GM19025 (cell line): ENCODE data around the gene UBFD1.
"Not testable (repeated sequence)": the region's sequence is repeated elsewhere in the genome, so short reads cannot be mapped to it uniquely, and the experiment has no call there.

Source experiments
- ATAC-seq: cut with Tn5 transposase; IDR thresholded peaks from one replicate; pipeline ENCODE4 v1.9.1; 2021; ENCODE audit warnings: mild to moderate bottlenecking, low read depth, moderate library complexity; ENCODE audit not compliant: unreplicated experiment

Gene UBFD1

GRCh38 chr16:23564575-23565363 lies 7.2 kb downstream of the UBFD1 start:
- ATAC-seq = no peak

- no peak for ATAC-seq
Measured at GRCh38 chr16:23566724-23567123, 9.2 kb downstream of the UBFD1 start.

- ATAC-seq = no peak
Measured at GRCh38 chr16:23567602-23568001, 10.1 kb downstream of the UBFD1 start.

DNA sequence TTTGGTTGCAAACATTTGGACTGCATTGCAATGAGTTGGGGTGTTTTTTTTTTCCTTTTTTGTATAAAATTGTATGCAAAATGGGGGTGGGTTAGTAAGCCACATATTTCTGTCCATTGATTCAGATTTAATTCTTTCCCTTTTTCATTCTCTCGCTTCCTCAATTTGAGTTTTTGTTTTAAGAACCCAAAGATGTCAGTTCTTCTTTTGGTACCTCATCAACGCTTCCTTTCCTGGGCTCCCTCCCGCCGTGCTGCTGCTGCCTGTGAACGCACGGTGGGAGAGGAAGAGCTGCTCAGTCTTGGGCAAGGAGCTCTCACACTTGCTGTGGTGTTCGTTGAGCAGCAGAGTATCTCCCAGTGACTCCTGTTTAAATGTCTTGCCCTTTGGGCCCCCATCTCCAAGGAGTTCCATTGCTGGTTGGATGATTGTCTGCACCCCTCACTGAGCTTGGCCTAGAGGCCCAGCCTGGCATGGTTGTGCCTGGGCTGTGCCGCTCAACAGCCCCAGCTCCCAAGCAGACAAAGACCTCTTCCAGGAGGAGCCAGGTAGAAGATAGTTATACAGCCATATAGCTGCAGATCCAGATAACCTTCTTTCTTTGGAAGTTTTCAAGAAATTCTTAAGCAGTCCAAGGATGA lies 13.6 kb downstream of the UBFD1 start:
- no peak for ATAC-seq

GRCh38 chr16:23571895-23572294 lies 14.4 kb downstream of the UBFD1 start:
- ATAC-seq = no peak

DNA sequence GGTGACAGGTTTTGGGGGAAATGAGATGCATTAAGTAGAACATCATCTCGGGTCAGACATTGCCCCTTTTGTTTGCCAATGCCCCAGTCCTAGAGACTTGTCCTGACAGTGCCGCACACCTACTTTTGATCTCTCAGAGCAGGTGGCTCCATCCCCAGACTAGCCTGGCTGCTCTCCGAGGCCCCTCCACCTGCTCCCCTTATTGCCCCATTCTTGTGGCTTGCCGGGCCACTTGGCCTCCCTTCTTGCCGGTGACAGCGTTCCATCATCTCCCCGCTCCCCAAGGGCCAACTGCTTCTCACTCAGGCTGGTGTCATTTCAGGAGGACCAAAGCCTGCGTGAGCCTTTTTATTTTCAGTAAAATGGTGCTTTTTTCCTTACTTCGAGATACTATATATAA lies 14.9 kb downstream of the UBFD1 start:
- no peak for ATAC-seq

- ATAC-seq = no peak
Measured at GRCh38 chr16:23573817-23574216, 16.3 kb downstream of the UBFD1 start.

DNA sequence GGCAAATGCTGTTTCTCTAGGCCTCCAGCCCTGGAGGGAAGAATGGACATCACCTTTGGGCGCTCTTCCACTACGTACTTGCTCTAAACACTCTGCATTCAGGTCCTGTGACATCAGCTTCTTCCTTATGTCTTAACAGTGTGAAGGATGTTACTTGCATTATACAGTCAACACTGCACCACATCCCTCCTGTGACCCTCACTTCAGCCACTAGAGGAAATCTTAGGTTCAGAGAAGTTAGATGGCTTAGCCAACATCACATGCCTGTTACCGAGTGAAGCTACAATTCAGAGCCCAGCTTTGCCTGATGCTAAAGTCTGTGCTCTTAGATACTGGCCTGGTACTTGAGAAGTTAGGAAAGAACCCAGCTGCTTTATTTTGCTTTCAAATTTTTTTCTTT lies 18.3 kb downstream of the UBFD1 start:
- no peak for ATAC-seq

DNA sequence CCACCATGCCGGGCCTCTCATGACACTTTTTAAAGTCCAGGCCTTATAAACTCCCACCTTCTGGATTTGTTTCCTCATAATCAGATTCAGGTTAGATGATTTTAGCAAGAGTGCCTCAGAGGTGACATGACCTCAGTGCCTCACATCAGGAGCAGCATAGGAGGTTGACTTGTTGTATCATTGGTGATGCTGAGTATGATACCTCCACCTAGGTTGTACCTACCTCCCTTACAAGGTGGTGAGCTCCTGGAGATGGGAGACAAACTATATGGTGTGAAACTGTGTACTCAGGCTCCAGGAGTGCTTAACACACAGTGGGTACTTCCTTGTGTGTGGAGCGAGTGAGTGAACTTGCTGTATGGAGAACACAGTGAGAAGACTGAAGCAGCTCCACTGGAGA lies 20.0 kb downstream of the UBFD1 start:
- ATAC-seq = no peak

DNA sequence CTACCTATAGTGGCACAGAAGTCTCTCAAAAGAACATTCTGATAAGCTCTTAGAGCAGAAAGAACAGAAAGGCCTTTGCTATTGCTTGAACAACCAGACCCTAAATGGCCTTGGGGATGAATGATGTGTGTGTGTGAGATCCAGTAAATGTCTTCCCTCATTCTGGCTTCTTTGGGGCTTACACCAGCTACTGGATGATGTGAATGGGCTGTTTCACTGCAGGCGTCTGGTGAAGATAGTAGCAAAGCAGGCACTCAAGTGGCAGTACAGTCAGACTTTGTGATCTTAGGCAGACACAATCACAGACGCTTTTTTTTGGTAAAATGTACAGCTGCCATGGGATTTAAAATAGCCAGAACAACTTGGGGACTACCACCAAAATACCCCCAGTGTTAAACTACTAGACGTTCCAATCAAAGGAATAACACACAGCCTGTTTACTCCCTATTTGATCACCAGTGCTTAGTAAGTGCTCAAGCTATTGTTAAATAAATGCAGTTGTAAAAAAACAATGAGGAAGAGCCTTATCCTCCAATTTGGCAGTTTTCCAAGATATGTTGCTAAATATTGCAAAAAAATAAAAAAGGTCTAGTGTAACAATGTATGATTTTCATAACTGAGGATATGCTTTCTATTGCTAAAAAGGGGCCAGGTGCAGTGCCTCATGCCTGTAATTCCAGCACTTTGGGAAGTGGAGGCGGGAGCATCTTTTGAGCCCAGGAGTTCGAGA lies 20.7 kb downstream of the UBFD1 start:
- no peak for ATAC-seq

DNA sequence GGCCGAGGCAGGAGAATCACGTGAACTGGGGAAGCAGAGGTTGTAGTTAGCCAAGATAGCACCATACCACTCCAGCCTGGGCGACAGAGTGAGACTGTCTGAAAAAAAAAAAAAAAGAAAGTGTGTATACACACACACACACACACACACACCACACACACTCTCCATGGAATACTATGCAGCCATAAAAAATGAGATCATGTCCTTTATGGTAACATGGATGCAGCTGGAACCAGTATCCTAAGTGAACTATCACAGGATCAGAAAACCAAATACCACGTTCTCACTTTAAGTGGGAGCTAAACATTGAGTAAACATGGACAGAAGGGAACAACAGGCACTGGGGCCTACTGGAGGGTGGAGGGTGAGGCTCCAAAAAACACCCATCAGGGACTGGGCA lies 21.8 kb downstream of the UBFD1 start:
- ATAC-seq = no peak

DNA sequence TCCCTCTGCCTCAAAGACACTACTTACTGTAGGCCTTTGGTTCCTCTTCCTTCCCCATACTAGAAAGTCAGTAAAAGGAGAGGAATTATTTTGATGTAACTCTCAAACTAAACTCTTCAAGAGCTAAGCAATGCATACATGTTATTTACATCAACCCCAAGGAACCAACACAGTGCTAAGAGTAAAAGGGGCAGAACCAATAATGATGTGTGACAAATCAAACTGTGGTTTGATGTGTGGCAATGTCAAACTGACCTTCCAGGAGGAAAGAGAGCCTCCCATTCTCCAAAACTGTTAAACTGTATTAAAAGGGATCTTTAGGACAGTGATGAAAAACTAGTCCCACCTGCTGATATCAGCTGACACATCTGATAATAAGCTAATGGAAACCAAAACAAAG lies 22.9 kb downstream of the UBFD1 start:
- ATAC-seq = no peak

- no peak for ATAC-seq
Measured at GRCh38 chr16:23581764-23582163, 24.2 kb downstream of the UBFD1 start.

- not testable (repeated sequence) for ATAC-seq
Measured at GRCh38 chr16:23583271-23583670, 25.7 kb downstream of the UBFD1 start.

DNA sequence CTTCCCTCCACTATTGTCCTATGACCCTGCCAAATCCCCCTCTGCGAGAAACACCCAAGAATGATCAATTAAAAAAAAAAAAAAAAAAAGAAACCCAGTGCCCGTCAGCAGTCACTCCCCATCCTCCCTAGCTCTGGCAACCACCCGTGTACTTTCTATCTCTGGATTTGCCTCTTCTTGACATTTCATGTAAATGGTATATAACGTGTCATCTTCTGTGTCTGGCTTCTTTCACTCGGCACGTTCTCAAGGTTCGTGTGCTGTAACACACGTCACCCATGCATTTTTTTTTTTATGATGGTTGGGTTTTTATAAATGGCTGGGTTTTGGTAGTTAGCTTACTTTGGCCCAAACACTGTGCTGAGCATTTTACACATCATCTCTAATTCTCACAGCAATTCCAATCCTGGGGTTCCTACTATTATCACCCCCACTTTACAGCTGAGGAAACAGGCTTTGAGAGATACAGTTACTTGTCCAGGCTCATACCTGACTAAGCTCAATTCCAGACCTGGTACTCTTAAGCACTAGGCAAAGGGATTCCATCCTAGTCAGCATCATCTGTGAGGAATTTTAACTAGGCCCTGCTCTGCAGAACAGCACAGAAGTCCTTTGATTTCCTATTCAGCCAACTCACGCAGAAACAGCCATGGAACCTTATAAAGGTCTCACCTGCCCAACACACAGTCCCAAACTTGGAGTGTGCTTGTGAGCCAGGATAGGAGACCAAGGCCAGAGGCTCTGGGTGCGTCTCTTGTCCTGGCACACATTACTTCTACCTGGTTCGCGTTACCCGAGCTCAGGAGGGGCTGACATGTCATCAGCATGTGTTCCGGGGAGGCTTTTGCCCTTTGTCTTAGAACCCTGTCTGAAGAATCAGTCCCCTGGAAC lies 26.9 kb downstream of the UBFD1 start:
- ATAC-seq = no peak

- ATAC-seq = no peak
Measured at GRCh38 chr16:23587726-23588125, 30.2 kb downstream of the UBFD1 start.

- no peak for ATAC-seq
Measured at GRCh38 chr16:23590181-23590580, 32.7 kb downstream of the UBFD1 start.

- ATAC-seq = no peak
Measured at GRCh38 chr16:23594186-23594585, 36.7 kb downstream of the UBFD1 start.

DNA sequence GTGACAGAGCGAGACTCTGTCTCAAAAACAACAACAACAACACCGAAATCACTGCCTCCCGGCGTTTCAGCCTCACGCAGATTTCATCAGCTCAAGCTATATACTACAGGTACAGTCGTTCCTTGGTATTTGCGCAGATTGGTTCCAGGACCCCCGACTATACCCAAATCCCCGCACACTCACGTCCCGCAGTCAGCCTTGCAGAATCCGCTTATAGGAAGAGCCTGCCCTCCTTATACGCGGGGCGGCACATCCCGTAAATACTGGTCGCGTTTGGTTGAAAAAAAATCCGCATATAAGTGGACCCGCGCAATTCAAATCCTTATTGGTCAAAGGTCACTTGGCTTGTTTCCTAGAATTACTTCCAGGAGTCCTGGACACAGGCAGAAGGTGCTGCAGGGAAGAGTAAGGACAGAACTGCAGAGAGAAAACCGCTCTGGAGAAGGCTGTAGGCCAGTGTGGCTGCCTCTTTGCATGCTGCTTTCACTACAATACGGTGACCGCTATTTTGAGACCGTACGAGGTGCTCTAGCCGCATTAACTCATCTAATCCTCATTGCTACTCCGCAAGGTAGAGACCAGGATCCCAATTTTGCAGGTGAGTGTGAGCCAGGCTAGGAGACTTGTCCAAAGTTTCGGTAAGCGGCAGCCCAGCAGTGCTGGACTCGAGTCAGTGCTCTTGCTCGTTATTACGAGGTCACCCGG lies 37.9 kb downstream of the UBFD1 start:
- no peak for ATAC-seq
